ENCODE measurements around the gene LRRC8D.

GRCh38 chr1:89952605-89953130 is 131.8 kb downstream of the LRRC8D start:
- no peak for TF ChIP-seq EZH2 (IDR thresholded peaks at IDR 0.05; ENCODE audit: low read depth, unreplicated experiment)
- TF ChIP-seq CTCF (conservative IDR thresholded peaks at IDR 0.05; ENCODE audit: low read depth in 2 of 2): no peak
- no peak for TF ChIP-seq REST (IDR thresholded peaks at IDR 0.05; ENCODE audit: unreplicated experiment)
- TF ChIP-seq POLR2AphosphoS5 (IDR thresholded peaks at IDR 0.05; ENCODE audit: low read depth): no peak
